Activated T-cell treated with anti-CD3 and anti-CD28 coated beads for 24 hours (primary cell): ENCODE data around the gene IL17RC.
"Not testable (repeated sequence)": the region's sequence is repeated elsewhere in the genome, so short reads cannot be mapped to it uniquely, and the experiment has no call there.

Experiments used
- DNase-seq: peaks from one replicate; pipeline ENCODE4 v3.0.0-alpha.2; 2020; ENCODE audit warnings: low read depth

Gene IL17RC, protein sequence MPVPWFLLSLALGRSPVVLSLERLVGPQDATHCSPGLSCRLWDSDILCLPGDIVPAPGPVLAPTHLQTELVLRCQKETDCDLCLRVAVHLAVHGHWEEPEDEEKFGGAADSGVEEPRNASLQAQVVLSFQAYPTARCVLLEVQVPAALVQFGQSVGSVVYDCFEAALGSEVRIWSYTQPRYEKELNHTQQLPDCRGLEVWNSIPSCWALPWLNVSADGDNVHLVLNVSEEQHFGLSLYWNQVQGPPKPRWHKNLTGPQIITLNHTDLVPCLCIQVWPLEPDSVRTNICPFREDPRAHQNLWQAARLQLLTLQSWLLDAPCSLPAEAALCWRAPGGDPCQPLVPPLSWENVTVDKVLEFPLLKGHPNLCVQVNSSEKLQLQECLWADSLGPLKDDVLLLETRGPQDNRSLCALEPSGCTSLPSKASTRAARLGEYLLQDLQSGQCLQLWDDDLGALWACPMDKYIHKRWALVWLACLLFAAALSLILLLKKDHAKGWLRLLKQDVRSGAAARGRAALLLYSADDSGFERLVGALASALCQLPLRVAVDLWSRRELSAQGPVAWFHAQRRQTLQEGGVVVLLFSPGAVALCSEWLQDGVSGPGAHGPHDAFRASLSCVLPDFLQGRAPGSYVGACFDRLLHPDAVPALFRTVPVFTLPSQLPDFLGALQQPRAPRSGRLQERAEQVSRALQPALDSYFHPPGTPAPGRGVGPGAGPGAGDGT

DNA sequence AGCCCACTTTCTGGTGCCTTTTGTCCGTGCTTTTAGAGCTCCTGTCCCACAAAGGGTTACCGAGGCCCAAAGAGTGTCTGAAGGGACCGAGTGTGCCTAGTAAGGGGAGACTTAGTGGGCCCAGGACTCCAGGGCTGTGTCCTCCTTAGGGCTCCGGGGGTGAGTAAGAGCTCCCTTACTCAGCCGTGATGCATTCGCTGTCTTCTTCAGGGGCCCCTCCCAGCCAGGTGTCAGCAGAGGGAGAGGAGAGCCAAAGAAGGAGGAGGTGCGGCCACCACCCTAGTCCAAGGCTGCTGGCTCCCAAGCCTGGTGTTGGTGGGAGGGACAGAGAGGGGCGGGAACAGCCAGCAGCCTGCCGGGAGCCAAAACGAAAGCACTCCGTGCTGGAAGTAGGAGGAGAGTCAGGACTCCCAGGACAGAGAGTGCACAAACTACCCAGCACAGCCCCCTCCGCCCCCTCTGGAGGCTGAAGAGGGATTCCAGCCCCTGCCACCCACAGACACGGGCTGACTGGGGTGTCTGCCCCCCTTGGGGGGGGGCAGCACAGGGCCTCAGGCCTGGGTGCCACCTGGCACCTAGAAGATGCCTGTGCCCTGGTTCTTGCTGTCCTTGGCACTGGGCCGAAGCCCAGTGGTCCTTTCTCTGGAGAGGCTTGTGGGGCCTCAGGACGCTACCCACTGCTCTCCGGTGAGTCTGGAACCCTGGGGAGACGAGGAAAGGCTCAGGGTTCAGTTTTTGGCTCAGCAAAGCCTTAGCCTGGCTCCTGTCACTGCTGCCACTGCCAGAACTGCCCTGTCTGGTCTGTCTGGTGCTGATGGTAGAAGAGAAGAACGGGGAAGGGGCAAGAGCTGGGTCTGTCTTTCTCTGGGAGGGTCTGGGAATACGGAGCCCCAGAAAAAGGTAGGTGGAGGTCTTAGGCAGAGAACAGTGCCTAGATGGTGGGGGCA, at the start of gene IL17RC:
Gene IL17RC, plus strand, starts transcription at position 365 of the 947 bp plus-strand sequence. Its CDS starts 218 bp downstream, at position 583.
- peak; percentile 35 for DNase-seq

DNA sequence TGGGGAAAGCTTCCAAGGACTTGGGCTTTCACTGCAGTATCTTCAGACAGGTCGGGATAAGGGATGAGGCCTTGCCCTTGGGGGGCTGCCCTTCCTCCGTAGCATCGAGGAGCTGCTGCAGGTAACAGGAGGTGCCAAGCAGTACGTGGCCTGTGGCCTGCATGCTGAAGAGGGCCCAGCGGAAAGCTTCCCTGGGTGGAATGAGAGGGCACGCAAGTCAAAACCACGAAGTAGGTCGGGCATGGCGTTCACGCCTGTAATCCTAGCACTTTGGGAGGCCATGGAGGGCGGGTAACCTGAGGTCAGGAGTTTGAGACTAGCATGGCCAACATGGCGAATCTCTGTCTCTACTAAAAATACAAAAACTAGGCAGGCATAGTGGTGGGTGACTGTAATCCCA, 49.8 kb upstream of the IL17RC start:
- DNase-seq: no peak

DNA sequence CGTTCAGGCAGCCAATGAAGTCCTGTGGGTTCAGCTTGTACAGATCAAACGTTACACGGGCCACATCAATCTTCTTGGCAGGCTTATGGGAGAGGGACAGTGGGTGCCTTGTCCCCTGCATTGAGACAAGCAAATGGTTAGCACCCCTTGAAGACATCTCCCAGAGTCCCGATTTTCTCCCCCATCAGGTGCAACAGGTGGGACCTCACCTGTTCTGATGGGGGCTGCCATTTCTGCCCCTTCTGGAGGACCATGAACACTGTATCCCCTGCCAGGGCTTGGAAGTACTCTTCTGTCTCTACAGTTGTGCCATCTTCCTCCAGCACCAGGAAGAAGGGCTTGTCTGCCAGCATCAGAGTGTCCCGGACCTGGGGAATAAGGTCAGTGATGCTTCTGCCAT, 46.9 kb upstream of the IL17RC start:
- DNase-seq: no peak

DNA sequence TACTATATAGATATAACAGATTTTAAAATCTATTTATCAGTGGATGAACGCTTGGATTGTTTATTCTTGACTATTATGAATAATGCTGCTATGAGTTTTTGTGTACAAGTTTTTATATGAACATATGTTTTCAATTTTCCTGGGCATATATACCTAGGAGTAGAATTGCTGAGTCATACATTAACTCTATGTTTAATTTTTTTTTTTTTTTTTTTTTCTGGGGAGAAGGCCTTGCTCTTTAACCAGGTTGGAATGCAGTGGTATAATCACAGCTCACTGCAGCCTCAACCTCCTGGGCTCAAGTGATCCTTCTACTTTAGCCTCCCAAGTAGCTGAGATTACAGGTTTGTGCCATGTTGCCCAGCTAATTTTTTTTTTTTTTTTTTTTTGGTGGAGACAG, 45.9 kb upstream of the IL17RC start:
- no peak for DNase-seq

DNA sequence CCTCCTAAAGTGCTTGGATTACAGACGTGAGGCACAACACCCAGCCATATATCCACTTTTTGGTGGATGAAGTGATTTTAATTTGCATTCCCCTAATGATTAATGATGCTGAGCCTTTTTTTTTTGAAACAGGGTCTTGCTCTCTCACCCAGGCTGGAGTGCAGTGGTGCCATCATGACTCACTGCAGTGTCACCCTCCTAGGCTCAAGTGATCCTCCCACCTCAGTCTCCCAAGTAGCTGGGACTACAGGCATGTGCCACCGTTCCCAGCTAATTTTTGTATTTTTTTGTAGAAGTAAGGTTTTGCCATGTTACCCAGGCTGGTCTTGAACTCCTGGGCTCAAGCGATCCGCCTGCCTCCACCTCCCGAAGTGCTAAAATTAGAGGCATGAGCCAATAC, 44.8 kb upstream of the IL17RC start:
- DNase-seq: not testable (repeated sequence)

DNA sequence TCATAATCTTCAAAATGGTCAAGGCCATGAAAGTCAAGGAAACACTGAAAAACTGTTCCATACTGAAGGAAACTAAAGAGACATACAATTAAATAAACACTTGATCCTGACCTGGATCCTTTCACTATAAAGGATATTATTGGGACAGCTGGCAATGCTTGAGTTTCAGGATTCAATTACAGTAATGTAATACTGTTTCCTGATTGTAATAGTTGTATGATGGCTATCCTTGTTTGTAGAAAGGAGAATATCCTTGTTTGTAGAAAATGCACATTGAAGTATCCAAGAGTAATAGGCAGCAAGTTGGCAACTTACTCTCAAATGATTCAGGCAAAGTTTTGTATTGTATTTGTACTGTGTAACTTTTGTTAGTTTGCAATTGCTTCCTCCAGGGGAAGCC, 41.5 kb upstream of the IL17RC start:
- no peak for DNase-seq

DNA sequence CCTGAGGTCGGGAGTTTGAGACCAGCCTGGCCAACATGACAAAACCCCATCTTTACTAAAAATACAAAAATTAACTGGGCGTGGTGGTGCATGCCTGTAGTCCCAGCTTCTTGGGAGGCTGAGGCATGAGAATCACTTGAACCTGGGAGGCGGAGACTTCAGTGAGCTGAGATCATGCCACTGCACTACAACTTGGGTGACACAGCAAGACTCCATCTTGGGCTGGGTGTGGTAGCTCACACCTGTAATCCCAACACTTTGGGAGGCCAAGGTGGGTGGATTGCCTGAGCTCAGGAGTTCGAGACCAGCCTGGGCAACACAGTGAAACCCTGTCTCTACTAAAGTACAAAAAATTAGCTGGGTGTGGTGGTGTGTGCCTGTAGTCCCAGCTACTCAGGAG, 40.6 kb upstream of the IL17RC start:
- DNase-seq: not testable (repeated sequence)

DNA sequence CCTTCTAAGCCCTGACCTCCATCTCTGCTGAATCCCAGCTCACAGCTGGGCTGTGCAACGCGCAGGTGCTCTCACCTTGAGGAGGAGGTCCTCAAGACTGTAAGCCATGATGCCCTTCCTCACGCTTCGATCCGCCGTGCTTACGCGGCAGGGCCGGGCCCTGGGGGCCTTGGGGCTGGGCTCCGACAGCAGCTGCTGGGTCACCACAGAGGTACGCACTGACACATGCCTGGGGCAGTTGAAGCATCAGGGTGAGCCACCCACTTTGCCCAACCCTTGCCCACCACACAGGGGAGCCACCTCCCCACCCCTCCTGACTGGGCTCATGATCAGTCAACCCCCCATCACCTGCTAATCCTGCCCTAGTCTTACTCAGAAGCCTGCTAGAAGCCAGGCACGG, 39.9 kb upstream of the IL17RC start:
- DNase-seq: no peak

DNA sequence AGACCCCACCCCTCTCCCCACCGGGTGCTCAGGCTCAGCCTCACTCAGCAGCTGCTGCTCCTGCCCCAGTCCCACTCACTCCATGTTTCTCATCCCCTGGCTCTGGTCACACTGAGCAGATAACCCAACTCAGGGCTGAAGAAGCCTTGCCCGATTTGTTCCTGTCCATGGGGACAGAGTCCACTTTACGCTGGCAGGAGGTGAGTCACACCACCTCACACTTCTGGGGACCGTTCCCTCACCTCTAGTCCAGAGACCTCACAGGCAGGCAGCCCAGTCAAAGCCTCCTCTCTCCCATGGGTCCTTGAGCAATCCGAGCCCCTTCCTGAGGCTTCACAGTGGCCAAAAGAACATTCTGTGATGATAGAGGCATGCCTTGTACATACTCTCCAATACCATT, 38.2 kb upstream of the IL17RC start:
- no peak for DNase-seq

DNA sequence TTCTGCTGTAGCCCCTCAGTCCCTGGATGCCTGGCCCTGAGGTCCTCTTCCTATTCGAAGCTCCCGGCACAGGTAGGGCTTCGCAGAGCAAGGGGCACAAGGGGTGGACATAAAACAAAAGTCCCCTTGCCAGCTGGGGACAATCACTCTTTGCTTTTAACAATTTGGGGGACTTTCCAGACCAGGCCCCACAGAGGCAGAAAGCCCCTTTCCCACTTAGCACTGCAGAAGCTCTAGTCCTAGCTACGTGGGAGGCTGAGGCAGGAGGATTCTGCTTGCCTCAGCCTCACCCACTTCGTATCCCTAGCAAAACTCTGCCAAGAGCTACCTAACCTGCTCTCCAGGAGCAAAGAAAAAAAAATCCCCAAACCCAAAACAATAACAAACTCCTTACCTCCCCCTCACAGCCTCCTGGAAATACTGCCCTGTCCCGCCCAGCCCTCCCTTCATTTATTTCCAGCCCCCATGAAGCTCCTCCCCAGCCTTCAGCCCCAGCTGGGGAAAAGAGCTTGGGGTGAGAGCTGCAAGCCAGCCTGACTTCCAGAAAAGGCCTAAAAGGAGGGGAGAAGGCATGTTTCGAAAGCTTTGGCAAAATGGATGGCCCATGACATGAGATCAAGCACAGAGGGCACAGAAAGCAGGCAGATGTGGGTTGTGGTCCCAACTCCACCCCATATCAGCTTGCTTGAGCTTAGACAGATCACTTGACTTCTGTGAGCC, 36.9 kb upstream of the IL17RC start, which contains the start of gene CIDEC:
Gene CIDEC, minus strand, starts transcription at position 424 of the 720 bp plus-strand sequence. CDS start 1,767 bp downstream, outside the sequence.
- DNase-seq: no peak

DNA sequence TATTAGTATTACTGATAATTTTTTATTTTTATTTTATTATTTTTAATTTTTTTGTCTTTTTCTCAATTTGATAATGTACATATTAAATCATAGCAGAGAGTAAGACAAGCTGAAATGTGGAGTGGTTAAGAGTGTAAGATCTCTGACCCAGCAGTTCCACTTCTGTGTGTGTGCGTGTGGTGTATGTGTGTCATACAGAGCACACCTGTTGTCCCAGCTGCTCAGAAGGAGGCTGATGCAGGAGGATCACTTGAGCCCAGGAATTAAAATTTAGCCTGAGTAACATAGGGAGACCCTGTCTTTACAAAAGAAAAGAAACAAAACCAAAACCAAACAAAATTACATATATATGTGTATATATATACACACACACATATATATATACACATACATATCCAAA, 35.5 kb upstream of the IL17RC start:
- no peak for DNase-seq

DNA sequence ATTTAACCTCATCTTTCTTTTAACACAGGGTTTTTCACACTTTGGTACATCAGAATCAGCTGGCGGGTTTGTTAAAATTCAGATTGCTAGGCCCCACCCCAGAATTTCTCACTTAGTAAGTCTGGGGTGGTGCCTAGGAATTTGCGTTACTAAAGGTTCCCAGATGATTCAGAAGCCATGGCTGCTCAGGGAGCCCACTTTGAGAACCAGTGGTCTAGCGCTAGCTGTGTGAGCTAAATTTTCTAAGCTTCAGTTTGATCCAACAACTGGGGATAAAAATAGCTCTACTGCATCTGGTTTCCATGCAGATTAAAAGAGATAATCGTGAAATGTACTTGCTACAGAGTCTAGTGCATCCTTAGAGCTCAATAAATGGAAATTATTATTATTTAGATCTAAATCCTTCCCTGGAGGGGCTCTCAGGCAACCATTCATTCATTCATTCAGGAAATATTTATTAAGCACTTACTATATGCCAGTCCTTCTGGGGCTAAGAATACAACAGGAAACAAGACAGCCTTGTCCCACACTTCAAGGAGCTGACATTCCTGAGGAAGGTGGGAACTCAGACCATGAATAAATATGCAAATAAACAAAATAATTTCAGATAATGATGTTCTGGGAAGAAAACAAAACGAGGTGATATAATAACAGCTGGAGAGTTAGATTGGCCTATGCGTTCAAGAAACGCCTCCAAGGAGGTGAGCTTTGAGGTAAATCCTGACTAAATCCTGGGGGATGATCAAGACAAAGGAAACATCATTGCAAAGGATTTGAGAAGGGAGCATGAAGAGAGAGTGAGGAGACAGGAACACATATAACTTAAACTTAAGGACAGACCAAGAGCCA, 33.0 kb upstream of the IL17RC start:
- no peak for DNase-seq

DNA sequence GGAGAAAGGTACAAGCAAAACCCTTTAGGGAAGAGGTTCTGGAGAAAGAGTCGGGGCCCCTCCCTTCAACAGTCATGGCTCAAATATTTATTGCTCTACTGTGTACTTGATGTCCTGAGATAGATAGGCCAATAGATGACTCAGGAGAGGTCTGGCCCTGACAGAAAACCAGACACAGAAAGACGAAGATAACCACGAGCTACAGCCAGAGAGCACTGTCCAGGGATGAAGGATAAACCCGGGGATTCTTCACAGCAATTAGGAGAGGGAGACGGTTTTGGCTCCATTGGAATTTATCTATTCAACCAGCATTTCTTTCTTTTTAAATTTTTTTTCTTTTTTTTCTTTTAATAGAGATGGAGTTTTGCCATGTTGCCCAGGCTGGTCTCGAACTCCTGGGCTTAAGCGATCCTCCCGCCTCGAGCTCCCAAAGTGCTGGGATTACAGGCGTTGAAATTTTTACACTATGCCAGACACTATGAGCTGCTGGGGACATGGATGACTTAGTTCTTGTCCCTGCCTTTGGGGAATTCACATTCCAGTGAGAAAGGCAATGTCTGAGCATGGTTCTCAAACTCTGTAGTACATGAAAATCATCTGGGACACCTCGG, 32.2 kb upstream of the IL17RC start:
- DNase-seq: no peak

DNA sequence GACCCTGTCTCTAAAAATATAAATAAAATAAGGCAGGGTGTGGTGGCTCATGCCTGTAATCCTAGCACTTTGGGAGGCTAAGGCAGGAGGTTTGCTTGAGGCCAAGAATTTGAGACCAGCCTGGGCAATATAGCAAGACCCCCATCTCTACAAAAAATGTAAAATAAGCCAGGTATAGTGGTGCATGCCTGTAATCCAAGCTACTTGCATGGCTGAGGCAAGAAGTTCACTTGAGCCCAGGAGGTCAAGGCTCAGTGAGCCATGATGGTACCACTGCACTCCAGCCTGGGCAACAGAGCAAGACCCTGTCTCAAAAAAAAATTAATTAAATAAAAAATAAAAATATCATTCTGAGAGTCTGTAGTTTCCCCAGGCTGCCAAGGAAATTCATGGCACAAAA, 30.6 kb upstream of the IL17RC start:
- DNase-seq: no peak

DNA sequence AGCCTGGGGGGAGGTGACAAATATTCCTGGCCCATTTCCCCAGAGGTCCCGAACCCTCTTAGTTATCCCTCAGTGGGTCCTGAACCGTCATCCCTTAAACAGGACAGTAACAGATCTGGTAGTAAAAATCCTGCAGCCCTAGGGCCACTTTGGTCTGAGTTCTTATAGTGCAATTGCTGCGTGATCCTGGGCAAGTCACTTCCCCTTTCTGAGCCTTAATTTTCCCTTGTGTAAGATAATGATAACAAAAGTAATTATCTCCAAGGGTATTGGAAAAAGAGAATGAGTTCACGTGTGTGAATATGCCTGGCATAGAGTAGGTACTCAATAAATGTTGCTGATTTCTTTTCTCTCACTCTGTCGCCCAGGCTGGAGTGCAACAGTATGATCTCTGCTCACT, 29.4 kb upstream of the IL17RC start:
- no peak for DNase-seq

DNA sequence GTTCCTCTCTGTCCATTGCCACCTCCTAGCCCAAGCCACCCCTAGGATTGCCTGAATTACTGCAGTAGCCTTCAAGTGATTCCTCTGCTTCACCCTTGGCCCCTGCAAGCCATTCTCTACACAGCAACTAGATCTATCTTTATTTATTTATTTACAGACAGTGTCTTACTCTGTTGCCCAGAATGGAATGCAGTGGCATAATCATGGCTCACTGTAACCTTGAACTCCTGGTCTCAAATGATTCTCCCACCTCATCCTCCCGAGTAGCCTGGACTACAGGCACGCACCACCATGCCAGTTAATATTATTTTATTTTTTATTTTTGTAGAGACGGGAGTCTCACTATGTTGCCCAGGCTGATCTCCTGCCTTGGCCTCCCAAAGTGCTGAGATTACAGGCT, 28.4 kb upstream of the IL17RC start:
- DNase-seq: no peak

DNA sequence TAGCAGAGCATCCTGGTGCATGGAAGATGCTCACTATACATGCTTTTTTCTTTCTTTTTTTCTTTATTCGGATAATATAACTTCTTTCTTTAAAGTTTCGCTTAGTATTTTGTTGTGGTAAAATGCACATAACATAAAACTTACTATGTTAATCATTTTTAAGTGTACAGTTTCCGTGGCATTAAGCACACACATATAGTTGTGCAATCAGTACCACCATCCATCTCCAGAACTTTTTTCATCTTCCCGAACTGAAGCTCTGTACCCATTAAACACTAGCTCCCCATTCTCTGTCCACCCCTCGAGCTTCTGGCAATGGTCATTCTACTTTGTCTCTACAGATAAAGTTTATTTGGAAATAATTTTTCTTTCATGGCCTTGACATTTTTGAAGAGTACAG, 27.5 kb upstream of the IL17RC start:
- DNase-seq: no peak

DNA sequence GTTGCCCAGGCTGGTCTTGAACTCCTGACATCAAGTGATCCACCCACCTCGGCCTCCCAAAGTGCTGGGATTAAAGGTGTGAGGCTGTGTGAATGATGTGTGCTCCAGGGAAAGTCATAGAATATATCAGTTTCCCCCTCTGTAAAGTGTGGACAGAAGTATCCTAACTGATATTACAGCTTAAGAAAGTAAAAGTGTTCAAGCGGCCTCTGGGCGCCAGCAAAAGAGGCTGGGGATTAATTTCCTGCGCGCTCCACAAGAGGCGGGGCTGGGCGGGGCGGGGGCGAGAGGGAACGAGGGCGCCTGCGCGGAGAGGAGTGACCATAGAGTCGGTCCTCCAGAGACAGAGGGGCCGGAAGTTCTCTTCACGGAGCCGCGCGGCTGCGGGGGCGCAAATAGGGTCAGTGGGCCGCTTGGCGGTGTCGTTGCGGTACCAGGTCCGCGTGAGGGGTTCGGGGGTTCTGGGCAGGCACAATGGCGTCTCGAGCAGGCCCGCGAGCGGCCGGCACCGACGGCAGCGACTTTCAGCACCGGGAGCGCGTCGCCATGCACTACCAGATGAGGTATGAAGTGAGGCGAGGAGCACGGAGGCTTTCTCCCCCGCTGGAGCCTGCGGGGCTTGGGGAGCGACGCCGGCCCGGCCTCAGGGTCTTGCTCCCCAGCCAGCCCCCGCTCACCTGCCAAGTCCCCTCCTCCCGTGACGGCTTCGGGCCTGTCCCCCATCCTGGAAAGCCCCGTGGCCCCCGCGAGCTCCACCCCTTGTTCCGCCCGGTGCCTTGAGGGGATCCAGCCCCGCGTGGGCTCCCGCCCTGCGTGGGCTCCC, 26.4 kb upstream of the IL17RC start, which contains the start of gene JAGN1:
Gene JAGN1, plus strand, starts transcription at position 362 of the 823 bp plus-strand sequence. Its CDS starts 113 bp downstream, at position 475.
- peak; percentile 89 for DNase-seq

DNA sequence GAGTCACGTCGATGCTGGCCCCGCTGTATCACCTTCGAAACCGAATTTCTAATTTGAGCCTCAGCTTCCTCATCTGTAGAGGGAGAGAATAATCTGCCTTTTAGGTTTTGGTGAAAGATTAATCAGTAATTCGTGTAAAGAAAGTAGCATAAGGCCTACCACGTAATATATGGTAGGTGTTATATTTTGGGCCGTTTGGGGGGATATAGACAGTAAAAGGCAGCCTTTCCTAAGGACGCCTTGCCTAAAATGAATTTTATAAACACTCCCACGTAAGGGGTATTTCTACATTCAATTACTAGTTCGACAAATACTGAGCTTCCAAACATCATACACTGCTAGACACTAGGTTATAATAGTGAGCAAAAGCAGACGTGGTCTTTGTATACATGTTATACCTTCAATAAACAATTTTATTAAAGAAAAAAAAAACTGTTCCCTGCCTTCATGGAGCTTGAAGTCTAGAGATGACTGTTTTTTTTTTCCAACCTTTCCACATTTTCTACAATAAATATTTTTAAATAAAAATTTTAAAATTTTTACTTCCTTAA, 25.8 kb upstream of the IL17RC start:
- DNase-seq: no peak
